ENCODE results near the gene C2CD2.

DNA sequence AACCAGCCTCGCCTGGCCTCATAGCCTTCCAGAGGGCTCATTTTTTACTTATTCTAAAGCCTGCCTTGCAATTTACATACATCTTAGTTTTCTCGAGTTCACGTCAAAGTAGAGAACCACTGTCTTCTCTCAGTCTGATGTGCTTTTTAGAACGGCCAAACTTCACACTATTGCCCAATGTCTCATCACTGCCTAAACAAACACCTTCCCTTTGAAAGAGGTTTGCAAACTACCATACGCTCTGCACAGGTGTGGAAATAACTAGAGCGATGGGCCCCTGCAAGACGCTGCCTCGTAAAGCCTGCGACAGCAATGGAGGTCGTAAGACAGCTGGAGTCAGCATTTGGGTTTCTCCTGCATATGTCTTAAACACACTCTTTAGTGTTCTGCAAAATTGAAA, 97.2 kb downstream of the C2CD2 start:
- TF ChIP-seq, protein P1, sequence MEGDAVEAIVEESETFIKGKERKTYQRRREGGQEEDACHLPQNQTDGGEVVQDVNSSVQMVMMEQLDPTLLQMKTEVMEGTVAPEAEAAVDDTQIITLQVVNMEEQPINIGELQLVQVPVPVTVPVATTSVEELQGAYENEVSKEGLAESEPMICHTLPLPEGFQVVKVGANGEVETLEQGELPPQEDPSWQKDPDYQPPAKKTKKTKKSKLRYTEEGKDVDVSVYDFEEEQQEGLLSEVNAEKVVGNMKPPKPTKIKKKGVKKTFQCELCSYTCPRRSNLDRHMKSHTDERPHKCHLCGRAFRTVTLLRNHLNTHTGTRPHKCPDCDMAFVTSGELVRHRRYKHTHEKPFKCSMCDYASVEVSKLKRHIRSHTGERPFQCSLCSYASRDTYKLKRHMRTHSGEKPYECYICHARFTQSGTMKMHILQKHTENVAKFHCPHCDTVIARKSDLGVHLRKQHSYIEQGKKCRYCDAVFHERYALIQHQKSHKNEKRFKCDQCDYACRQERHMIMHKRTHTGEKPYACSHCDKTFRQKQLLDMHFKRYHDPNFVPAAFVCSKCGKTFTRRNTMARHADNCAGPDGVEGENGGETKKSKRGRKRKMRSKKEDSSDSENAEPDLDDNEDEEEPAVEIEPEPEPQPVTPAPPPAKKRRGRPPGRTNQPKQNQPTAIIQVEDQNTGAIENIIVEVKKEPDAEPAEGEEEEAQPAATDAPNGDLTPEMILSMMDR (IDR thresholded peaks at IDR 0.05; ENCODE audit: extremely low read depth in 1 of 2, insufficient read depth in 1 of 2, low read depth in 1 of 2, low read length in 2 of 2): no peak
- no peak for TF ChIP-seq GATA2 (IDR thresholded peaks at IDR 0.05; ENCODE audit: insufficient read depth, insufficient read length, low read depth, low read length)
- no peak for TF ChIP-seq MYC (IDR thresholded peaks at IDR 0.05; ENCODE audit: low read depth, low read length)

All from endothelial cell of umbilical vein (primary cell).